Activated CD4-positive, alpha-beta T cell treated with anti-CD3 and anti-CD28 coated beads, Interleukin-2, Interleukin-6, amounts not matched to agents 100 ng/mL and 50 ng/mL, durations not matched to agents 16 hours and 8 hours (primary cell): ENCODE data around the gene ADAMTSL4.

Experiments
- DNase-seq: peaks from one replicate; pipeline ENCODE4 v3.0.0-alpha.2; 2020

Gene ADAMTSL4

DNA sequence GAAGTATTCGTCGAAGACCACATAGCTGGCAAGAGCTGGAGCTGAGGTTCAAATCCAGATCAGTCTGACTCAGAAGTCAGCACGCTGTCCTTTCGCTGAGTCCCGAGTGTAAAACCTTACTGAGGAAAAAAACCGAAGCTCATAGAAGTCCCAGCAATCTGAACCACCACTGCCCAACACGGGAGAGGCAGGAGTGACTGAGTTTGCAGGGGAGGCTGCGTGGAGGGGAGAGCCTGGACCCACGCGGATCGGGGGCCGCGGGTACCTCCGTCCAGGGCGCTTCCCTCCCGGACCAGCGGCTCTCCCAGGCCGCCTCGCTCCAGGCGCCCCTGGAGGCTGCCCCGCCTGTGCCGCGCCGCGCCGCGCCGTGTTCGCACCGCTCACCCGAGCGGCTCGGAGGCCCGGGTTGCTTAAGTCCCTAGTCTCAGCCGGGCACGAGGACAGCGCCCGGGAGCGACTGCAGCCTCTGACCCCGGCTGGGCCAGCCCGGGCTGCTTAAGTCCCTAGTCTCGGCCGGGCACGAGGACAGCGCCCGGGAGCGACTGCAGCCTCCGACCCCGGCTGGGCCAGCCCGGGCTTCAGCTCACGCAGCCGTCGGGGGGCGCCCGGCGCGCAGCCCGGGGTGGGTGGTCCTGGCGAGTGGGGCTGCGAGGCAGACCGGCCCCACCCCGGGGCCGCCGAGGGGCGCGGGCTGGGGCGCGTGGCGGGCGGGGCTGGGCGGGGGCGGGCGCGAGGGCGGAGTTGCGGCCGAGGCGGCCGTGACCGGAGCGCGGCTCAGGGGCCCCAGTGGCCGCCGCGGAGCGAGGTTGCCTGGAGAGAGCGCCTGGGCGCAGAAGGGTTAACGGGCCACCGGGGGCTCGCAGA lies at the start of gene ADAMTSL4:
Gene ADAMTSL4 (plus strand): TSS at position 777 of the 864 bp plus-strand sequence. CDS start 2,881 bp downstream, outside the sequence.
- DNase-seq: peak; percentile 54

DNA sequence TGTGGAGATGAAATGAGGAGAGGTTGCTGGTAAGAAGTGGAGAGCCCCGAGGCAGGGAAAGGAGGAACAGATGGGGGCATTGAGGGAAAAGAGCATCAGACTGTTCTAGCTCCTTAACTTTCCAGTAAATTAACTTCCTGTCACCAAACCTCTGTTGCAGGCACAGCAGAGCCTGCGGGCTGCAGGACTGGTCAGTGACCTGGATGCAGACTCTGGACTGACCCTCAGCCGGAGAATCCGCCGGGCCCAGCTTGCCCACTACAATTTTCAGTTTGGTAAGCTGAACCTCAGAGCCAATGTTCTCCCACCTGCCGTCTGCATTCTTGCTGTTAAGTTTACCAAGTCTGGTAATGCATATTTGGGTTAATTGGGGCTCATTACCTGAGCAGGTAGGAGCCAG lies 43.8 kb upstream of the ADAMTSL4 start:
- no peak for DNase-seq

DNA sequence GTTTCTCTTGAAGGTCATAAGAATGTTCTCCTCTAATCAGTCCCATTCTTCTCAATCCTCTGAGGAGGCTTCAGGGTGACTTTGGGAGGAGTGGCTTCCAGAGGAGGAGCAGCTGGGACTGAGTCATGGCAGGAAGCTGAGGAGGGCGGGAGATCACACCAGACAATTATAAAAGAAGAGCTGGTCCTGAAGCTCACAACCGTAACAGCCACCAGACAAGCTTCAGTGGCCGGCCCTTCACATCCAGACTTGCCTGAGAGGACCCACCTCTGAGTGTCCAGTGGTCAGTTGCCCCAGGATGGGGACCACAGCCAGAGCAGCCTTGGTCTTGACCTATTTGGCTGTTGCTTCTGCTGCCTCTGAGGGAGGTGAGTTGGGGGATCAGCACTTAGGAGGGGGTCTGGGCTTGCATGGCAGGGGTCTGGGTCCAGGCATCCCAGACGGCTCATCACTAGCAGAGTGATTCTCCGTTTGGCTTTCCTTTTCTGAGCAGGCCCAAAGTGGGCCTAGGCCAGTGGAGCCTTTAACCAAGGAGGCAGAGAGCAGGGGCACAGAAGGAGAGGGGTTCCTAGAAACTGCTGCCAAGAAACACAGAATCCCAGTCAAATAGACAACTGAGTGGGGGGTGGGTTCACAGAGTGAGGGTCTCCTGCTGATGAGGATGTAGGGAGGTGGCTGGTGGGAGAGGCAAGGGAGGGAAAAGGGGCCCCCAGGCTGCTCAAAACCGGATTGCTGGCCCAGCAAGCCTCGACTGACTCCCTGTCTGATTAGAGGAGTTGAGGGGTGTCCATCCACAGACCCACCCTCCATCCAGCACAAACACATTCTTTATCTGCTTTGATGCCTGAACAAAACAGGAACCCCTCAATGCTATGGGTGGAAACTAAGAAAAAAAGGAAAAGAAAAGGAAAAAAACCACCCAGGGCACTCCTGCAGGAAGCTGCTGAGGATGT lies 41.0 kb upstream of the ADAMTSL4 start, which contains the start of gene ECM1:
Gene ECM1 (plus strand): TSS at position 198 of the 953 bp plus-strand sequence. CDS start 101 bp downstream, at position 299.
- DNase-seq: peak; percentile 16

DNA sequence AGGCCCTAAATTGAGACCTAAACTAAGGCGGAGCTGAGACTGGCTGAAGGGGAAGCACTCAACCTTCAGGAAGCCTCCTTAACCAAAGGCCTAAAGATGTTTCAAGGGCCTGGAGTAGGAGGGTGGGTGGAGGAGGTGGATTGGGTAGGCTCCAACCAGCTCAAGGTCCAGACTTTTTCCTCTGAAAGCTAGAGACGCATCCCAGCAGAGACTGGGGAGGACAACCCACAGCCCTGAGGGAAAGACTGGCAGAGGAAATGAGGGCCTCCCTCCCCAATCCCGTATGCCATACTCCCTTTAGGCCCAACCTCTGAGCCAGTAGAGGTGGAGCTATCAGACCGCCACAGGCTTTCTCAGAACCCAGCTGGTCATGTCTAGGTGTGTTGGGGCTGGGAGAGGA lies 40.2 kb upstream of the ADAMTSL4 start:
- no peak for DNase-seq

DNA sequence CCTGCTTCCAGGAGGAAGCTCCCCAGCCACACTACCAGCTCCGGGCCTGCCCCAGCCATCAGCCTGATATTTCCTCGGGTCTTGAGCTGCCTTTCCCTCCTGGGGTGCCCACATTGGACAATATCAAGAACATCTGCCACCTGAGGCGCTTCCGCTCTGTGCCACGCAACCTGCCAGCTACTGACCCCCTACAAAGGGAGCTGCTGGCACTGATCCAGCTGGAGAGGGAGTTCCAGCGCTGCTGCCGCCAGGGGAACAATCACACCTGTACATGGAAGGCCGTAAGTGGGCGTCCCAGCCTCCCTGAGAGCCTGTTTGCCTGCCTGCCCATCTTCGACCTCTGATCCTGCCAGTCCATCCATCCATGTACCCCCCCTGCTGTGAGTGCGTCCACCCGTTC lies 37.7 kb upstream of the ADAMTSL4 start:
- DNase-seq: no peak

DNA sequence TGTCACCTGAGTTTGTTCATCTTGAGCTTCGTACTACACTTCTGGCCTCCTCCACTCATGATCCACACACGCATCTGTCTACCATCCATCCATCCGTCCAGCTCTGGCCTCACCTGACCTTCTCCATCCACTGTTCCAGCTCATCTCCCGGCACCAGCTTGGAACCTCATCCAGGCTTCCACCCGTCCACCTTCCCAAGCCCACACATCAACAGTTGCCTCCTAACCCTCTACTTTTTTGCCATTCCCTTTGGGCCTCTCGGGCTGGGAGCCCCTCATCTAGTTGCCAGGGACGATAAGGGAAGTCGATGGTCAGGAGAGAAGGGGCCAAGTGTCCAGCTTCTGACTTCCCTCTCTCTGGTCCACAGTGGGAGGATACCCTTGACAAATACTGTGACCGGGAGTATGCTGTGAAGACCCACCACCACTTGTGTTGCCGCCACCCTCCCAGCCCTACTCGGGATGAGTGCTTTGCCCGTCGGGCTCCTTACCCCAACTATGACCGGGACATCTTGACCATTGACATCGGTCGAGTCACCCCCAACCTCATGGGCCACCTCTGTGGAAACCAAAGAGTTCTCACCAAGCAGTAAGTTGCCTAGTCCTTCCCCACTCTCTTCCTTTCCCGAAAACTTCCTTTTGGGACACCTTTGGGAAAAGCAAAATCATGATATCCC lies 37.1 kb upstream of the ADAMTSL4 start:
- DNase-seq: no peak

DNA sequence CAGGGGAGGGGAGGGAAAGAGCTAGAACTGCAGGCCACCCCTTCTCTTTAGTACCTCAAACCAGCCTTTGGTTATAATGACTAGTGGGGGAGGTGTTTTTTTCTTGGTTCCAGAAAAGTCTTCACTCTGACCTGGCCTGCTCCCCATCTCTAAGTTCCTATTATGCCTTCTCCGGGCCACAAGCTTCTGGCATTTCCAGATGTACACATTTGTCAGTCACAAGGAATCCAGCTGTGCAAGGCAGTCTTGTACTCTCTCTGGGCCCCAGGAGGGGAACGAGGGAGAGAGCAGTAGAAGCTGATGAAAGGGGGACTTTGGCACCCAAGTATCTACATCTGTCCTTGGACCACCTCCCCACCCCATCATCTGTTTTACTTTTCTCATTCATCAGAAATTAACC lies 36.4 kb upstream of the ADAMTSL4 start:
- DNase-seq: no peak

DNA sequence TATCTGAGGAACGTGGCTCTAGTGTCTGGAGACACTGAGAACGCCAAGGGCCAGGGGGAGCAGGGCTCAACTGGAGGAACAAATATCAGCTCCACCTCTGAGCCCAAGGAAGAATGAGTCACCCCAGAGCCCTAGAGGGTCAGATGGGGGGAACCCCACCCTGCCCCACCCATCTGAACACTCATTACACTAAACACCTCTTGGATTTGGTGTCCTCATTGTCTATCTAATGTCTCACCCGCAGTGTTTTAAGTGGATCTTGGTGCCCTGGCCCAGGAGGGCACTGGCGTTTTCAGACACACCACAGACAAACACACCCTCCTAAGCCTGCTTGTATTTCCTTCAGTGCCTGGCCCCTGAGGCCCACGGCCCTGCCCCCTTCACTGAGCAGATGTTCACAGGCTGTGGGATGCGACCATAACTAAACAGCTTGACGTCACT lies 35.8 kb upstream of the ADAMTSL4 start:
- DNase-seq: no peak

DNA sequence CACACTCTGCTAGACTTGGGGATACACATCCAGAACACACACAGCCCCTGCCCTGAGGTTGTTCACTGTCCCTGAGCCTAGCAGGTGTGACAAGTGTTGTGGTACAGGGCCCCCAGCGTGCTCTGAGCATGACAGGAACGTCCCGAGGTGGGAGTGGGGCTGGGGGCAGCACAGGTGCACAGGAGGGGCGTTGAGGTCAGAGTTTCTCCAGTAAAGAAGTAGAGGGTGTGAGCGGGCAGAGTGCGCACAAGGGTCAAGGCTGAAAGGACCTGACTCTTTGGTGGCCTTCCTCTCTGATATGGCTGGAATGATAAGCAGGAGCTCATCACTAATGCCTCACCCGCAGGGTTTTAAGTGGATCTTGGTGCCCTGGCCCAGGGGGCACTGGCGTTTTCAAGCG lies 34.9 kb upstream of the ADAMTSL4 start:
- no peak for DNase-seq

DNA sequence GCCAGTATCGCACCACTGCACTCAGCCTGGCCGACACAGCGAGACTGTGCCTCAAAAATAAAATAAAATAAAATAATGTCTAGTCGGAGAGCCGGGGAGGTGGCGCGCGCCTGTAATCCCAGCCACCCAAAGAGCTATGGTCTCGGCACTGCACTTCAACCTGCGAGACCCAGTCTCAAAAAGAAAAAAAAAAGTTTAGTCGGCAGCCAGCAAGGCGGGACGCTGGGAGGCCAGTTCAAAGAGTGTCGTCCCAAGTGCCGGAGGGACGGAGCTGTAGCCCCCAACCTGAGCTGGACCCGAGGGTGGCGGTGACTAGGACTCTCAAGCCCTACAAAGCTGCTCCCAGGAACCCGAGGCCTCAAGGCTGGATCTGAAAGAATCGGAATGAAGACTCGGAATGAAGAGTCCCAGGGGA lies 34.3 kb upstream of the ADAMTSL4 start:
- DNase-seq: no peak

DNA sequence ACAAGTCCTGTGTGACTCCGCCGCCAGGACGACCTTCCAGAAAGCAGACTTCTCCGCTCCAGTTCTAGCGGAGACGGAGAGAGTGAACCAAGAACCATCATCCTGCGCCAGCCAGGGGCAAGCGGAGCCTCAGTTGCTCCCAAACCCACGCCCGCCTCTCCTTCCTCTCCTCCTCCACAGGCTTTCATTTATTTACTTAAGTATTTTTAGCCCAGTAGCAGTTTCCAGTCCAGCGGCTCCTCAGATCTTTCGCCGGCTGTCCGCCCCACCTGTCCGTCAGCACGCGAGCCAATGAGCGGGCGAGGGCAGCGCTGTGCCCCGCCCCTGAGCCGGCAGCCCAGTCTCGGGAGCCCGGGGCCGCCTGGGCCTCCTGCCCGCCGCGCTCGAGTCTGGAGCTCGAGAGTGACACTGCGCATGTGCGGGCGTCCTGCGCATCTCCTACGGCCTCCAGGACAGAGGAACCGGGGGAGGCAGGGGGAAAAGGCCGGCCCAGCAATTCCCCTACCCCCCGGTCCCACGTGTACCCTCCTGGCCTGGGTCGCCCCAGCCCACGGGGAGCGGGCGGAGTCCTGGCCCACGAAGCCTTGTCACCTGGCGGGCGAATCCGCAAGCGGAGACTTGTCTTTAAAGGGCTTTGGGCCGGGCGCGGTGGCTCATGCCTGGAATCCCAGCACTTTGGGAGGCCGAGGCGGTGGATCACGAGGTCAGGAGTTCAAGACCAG lies 33.7 kb upstream of the ADAMTSL4 start, which contains the start of gene FALEC:
Gene FALEC (plus strand): TSS at position 425 of the 722 bp plus-strand sequence.
- DNase-seq: peak; percentile 97

DNA sequence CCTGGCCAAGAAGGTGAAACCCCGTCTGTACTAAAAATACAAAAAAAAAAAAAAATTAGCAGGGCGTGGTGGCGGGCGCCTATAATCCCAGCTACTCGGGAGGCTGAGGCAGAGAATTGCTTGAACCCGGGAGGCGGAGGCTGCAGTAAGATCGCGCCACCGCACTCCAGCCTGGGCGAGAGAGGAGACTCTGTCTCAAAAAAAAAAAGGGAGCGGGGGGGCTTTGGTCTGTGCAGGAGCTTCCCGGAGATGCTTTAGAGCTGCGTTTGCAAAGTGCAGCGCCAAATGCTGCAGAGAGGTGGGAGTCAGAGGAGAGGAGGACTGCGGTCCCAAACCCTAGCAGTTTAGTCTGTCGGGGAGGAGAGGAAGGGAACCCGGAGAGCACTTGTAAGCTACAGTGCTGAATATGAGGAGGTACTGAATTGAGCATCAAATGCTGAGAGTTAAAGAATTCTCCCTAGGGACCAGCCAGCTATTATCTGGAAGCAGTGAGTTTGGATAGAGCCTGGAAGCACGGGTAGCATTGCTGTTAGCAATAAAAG lies 33.1 kb upstream of the ADAMTSL4 start:
- DNase-seq: no peak

DNA sequence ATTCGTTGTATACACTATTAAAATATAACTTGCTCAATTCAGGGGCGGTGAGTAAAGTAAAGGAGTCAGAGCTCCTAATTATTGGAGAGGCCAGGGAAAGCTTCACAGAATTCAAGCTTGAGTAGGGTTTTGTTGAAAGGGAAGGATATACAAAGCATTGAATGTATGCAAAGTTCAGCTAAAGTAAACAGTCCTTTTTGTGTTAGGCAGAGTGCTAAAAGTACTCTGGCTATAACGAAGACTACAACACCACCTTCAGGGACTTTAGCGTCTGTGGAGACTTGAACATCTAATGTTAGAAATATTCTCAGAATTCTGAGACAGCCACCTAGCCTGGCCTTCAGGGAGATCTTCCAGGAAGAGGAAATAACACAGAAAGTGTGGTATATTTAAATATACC lies 32.6 kb upstream of the ADAMTSL4 start:
- DNase-seq: no peak

DNA sequence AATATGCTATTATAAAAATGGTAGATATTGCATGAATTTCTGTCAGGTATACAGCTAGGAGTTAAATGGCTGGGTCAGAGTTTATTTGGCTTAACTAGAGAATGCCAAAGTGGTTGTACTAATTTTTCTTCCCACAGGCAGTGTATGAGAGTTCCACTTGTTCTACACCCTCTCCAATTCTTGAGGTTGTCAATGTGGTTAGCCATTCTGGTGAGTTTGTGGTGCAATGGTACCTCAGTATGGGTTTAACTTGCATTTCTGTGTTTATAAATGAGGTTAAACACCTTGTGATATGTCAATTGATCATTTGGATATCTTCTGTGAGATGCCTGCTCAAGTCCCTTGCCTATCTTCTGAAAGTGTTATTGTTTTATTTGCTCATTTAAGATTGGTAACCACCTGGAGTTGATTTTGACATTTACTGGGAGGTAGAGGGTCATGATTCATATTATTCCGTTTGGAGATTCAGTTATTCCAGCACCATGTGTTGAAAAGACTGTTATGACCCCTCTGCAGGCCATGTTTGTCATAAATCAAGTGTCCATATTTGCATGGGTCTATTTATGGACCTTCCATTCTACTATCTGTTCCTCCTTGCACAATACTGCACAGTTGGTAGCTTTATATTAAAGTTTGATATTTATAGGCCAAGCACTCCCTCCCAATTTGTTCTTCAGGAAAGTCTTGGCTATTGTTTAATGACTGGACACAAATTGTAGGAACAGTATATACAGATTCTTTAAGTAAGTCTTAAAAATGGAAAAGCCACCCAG lies 27.8 kb upstream of the ADAMTSL4 start:
- no peak for DNase-seq

DNA sequence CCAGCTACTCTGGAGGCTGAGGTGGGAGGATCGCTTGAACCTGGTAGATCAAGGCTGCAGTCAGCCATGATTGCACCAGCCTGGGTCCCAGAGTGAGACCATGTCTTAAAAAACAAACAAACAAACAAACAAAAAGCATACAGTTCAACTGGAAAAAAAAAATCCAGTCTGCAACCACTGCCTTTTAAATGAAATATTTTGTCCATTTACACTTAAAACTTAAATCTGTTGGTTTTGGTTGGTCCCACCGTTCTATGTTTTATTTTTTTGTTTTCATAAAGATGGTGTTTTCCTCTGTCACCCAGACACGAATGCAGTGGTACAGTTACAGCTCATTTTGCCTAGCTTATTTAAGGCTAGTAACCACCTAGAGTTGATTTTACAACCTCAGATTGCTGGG lies 23.9 kb upstream of the ADAMTSL4 start:
- no peak for DNase-seq

DNA sequence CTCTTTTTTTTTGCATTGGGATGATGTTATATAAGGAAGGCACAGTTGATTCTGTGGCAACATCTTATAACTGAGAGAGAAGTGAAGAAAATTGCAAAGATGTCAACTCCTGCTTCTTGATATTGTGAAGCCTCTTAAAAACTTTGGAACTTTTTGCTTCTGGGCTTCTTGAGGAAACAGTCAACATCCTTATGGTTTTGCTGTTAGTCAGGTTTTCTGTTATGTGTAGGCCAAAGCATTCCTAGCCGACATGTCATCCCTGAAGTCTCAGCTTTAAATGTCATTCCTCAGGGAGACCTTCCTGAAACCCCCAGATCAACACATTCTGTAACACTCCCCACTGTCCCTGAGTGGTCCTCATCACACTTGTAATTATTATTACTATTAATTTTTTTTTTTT lies 21.0 kb upstream of the ADAMTSL4 start:
- DNase-seq: no peak

DNA sequence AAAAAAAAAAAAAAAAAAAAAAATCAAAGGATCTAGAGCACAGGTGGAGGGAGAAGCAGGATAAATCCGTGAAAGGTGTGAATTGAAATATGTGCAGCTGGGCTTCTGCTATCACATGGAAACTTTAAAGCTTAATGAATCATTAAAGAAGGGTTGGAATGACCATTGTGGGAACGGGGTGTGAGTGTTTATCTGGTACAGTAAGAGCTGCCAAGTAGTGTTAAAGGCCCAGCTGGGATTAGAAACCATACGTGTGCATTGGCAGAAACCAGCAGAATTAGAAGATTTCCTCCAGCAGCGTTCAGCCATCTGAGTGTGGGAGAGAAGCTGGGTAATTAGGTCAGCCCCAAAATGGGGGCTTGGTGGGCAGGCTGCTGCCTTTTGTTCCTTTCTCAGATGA lies 20.2 kb upstream of the ADAMTSL4 start:
- DNase-seq: no peak

DNA sequence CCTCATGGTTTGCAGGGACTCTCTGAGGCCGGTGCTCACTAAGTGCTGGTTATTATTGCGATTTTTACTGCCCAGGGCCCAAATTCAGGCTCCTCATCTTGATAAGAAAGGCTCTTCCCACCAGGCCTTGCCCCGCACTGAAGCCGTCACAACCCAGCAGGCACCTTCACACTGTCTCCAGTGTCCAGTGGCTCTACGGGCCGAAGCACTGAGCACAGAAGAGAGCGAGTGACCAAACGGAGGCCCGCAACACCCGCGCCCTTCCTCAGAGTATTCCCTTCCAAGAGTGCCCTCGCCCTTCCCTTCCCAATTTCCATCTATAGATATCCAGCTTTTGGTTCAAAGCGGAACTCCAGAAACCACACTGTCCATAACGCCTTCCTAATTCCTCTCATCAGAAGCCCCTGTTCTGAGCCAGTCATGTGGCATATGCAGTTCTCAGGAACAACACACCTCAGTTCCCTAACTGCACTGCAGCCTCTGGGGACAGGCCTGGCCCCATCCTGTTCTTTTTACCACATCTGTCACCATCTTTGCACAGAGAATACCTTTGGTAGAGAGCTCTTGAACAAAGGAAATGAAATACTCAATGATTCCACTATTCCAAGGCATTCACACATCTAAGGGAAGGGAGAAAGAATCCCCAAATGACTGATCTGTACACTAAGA lies 18.6 kb upstream of the ADAMTSL4 start:
- DNase-seq: no peak

DNA sequence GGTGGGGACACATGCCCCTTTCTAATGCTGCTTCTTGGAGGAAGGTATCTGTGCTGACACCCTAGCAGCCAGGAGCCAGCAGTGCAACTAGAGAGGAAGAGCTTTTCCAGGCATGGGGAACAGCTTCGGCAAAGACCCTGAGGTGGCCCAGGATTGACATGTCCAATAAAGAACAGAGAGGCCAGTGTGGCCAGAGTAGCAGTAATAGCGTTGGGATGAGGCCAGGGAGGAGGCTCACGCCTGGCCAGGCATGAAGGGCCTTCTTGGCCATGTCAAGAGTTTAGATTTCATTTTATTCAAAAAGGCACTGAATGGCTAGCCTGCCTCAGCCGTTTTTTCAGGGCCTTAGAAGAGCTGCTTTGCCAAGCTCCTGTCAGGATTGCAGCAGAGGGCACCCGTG lies 16.3 kb upstream of the ADAMTSL4 start:
- no peak for DNase-seq

DNA sequence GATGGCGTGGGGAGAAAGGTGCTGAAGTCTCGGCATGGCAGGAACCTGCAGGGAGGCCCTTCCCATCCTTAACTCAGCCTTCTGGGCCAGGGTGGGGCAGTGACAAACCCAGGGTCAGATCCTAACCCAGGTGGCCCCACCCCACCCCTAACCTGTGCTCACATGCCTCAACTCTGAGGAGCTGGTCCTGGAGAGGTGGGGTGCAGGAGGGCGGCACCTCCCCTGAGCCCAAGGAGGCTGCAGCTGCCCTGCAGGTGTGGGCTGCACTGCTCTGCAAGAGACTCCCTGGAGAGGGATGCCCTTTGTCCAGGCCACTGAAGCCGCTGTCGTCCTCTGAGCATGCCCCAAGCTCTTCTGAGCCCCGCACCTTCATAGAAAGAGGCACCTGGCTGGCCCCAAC lies 15.2 kb upstream of the ADAMTSL4 start:
- DNase-seq: no peak
